Measurements from ENCODE around the gene PDE3B.
"Not testable (repeated sequence)": the region's sequence is repeated elsewhere in the genome, so short reads cannot be mapped to it uniquely, and the experiment has no call there.

The PDE3B gene

DNA sequence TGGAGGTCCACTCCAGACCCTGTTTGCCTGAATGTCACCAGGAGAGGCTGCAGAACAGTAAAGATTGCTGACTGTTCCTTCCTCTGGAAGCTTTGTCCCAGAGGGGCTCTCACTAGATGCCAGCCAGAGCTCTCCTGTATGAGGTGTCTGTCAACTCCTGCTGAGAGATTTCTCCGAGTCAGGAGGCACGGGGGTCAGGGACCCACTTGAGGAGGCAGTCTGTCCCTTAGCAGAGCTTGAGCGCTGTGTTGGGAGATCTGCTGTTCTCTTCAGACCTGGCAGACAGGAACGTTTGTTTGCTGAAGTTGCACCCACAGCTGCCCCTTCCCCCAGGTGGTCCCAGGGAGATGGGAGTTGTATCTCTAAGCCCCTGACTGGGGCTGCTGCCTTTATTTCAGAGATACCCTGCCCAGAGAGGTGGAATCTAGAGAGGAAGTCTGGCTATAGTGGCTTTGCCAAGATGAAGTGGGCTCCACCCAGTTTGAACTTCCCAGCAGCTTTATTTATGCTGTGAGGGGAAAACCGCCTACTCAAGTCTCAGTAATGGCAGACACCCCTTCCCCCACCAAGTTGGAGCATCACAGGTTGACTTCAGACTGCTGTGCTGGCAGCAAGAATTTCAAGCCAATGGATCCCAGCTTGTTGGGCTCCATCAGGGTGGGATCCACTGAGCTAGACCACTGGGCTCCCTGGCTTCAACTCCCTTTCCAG is 99.4 kb downstream of the PDE3B start:
- TF ChIP-seq, protein P1, sequence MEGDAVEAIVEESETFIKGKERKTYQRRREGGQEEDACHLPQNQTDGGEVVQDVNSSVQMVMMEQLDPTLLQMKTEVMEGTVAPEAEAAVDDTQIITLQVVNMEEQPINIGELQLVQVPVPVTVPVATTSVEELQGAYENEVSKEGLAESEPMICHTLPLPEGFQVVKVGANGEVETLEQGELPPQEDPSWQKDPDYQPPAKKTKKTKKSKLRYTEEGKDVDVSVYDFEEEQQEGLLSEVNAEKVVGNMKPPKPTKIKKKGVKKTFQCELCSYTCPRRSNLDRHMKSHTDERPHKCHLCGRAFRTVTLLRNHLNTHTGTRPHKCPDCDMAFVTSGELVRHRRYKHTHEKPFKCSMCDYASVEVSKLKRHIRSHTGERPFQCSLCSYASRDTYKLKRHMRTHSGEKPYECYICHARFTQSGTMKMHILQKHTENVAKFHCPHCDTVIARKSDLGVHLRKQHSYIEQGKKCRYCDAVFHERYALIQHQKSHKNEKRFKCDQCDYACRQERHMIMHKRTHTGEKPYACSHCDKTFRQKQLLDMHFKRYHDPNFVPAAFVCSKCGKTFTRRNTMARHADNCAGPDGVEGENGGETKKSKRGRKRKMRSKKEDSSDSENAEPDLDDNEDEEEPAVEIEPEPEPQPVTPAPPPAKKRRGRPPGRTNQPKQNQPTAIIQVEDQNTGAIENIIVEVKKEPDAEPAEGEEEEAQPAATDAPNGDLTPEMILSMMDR (conservative IDR thresholded peaks at IDR 0.05), result no peak
- no peak overlapping the region for H3K27ac ChIP-seq

DNA sequence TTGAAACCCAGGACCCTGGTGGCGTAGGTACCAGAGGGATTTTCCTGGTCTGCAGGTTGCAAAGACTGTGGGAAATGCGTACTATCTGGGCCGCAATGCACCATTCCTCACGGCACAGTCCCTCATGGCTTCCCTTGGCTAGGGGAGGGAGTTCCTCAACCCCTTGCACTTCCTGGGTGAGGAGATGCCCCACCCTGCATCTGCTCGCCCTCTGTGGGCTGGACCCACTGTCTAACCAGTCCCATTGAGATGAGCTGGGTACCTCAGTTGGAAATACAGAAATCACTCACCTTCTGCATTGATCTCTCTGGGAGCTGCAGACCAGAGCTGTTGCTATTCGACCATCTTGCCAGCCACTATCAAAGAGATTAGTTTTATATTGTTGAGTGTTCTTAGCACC is 100.1 kb downstream of the PDE3B start:
- H3K27ac ChIP-seq, result not testable (repeated sequence)

DNA sequence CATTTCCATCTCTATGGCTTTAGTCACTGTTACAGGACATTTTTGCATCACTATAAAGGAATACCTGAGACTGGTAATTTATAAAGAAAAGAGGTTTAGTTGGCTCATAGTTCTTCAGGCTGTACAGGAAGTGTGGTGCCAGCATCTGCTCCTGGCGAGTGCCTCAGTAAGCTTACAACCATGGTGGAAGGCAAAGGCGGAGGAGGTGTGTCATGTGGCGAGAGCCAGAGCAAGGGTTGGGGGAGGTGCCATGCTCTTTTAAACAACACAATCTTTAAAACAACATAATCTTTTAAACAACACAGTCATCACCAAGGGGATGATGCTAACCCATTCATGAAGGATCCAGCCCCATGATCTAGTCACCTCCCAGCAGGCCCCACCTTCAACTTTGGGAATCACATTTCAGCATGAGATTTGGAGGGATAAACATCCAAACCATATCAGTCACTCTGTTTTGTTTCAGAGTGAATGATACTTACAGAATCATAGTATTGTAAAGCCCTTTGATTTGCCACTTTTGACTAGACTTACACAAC is 103.3 kb downstream of the PDE3B start:
- H3K27ac ChIP-seq, result no peak overlapping the region; the same call in 1 of the 2 replicates
- TF ChIP-seq, protein P1 (conservative IDR thresholded peaks at IDR 0.05), result no peak

DNA sequence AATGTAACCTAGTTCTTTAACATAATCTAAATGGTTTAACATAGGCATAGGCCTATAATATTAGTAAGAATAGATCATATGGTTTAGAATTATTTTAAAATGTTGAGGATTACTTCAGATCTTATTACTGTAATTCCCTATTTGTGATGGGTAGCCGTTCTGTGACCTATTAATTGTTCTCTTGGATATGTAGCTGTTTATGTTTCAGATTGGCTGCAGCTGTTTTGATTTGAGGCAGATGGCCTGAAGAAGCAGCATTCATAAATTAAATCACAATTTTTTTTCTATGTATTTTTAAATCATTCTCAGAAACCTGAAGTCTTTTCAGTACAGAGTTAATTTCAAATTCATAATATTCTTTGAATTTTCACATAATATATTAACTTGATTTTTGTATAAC is 104.5 kb downstream of the PDE3B start:
- TF ChIP-seq, protein P1 (conservative IDR thresholded peaks at IDR 0.05), result no peak
- H3K27ac ChIP-seq, result no peak overlapping the region

DNA sequence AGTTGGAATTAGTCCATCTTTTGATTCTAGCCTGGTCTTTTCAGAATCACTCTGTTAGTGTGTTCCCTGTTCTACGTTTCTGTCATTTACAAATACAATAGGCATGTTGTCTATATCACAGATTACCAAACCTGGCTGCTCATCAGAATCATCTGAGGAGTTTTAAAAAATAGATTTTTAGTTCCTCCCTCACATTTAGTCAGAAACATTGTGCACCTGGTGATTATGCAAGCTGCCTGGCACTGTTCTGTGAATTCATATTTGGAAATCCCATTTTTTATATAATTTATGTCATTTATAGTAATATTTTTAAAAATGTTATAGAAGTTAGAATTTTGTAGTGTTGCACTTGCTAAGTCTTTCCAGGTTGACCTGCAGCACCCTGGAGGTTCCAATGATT is 107.3 kb downstream of the PDE3B start:
- H3K27ac ChIP-seq, result no peak overlapping the region
- TF ChIP-seq, protein P1 (conservative IDR thresholded peaks at IDR 0.05), result no peak

DNA sequence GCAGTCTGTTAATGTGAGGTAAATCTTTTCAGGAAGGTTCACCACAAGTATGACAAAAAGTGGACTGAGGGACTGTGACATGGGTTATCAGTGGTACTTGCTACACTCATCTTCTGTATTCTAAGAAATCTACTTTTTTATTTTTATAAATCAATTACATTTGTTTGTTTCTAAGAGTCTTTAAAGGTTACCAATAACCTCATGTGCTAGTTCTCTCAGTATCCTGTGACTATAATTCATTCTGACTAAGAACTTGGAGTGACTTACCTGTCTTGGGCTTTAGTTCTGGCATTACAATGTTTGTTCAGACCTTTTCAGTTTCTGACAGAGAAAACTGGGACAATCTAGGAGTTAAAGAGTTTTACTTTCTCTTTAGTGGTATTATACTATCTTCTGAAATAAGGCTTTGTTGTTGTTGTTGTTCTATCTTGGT is 108.4 kb downstream of the PDE3B start:
- TF ChIP-seq, protein P1 (conservative IDR thresholded peaks at IDR 0.05), result no peak
- no peak overlapping the region for H3K27ac ChIP-seq

DNA sequence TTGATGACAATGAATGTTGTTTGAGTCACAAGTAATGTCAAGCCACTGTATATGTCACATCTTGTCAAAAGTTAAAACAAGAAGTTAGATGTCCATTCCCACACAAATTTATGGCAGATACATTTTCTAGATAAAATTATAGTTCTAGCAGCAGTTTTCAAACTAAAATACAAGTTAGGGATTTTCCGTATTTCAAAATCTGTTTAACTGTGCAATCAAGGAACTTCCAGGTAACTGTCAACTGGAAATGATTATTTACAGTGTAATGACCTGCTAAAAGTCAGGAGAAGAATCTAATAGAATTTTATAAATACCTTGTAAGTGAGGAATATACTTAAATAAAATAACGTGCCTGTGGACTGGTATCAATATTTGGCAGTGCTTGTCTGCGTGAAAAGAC is 111.5 kb downstream of the PDE3B start:
- H3K27ac ChIP-seq, result no peak overlapping the region
- TF ChIP-seq, protein P1 (conservative IDR thresholded peaks at IDR 0.05), result no peak

DNA sequence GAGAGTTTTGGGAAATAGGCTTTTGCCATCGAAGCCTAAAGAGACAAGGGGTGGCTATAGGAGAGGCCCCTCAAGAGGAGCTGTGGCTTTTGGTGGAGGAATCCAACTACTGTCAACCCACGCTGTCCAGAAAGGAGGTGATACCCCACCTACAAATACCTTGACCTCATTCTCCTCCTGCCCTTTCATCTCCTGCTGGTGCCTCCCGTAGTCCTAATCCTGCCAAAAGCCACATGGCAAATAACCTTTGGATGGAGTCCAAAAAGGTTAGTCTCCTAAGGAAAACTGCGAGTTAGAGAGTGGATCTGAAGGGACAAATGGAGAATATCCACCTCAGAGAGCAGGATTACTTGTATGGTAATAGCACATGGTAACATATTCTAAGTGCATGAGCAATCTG is 112.7 kb downstream of the PDE3B start:
- TF ChIP-seq, protein P1 (conservative IDR thresholded peaks at IDR 0.05), result no peak
- H3K27ac ChIP-seq, result no peak overlapping the region

DNA sequence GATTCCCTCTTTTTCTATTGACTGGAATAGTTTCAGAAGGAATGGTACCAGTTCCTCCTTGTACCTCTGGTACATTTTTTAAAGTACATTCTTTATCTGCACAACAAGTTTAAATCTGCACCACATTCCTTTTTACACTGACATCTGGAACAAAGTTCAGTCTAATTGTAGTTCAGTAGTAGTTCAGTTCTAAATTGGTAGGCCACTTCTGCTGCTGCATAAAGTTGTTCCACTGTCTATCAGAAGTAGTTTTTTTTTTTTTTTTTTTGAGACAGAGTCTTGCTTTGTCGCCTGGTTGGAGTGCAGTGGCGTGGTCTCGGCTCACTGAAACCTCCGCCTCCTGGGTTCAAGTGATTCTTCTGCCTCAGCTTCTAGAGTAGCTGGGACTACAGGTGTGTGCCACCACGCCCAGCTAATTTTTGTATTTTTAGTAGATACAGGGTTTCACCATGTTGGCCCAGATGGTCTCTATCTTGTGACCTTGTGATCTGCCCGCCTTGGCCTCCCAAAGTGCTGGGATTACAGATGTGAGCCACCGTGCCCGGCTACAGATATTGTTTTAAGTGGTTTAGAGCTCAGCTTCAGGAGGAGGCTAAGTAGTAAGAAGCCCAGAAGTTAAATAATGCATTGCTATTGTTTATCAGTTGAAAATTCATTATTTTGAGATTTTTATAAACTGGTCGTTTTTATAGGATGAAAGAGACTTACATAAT is 115.9 kb downstream of the PDE3B start:
- not testable (repeated sequence) for H3K27ac ChIP-seq

Measured in VCaP (cell line).